ENCODE measurements around the gene GTPBP2. TPM values are rescaled to one million over a fixed set of nuclear protein-coding genes. Genes with fewer than 3 reads are reported as not detected.

GTPBP2 gene
- total and polyA plus RNA-seq, 2 of the 13 experiments (the other 11 are each of a cell fraction or from before 2014, with no cell fraction given), result 26.9 to 88.2 TPM

- intact Hi-C loops (cut with micrococcal nuclease; ENCODE audit: unreplicated experiment) (loop anchor here (10.0 kb wide), 1 partner anchor 55 kb away; no protein-coding TSS in a partner anchor), in situ Hi-C loops (cut with HindIII; ENCODE audit: extremely low pct_ligation_motif_present, low pct_unique_long_range_greater_than_20kb) (no loop called here)
- BruUV-seq (replicated peaks), result no TSS peak
- no peak overlapping the region for H3K9ac ChIP-seq (ENCODE audit: insufficient read depth, low read depth, low read length)
- WGBS (ENCODE audit: low lambda C conversion rate), result 89% methylated on average over 1 of the region's 1 CpG
- H3K9me3 ChIP-seq (ENCODE audit: low read length), result no peaks in the 10 kb centered on the region
- TF ChIP-seq MED1 (CRISPR knock-in tag; IDR thresholded peaks at IDR 0.05) (no peak), HDAC1 (CRISPR knock-in tag; IDR thresholded peaks at IDR 0.05) (no peak)
- H3K4me3 ChIP-seq (replicated peaks in 1 of 3; ENCODE audit: insufficient read depth in 1 of 3, low read depth in 2 of 3, low read length in 3 of 3), result no peak overlapping the region
- no peaks in the 10 kb centered on the region for H3K79me2 ChIP-seq (ENCODE audit: insufficient read depth, low read length)
- ChIA-PET POLR2A (no interaction called here), CTCF (ENCODE audit: low intra/inter-chr PET ratio, low total read pairs) (interaction anchor here (2.1 kb wide), 1 partner anchor 470 kb away, joined by 17 read pairs; no protein-coding TSS in a partner anchor)
- DNase-seq (ENCODE audit: low spot score), result no peak
- H3K27ac ChIP-seq (ENCODE audit: extremely low read length, insufficient read depth, low read length), result no peak overlapping the region
- no peaks in the 10 kb centered on the region for H4K20me1 ChIP-seq (ENCODE audit: insufficient read depth, low read length)
- H3K36me3 ChIP-seq (replicated peaks in 1 of 2; ENCODE audit: control insufficient read depth in 1 of 2, insufficient read depth in 2 of 2, low read length in 2 of 2), result peaks cover 13 to 66% of the 10 kb centered on the region in 2 experiments
- H3K4me2 ChIP-seq (ENCODE audit: low read depth, low read length), result no peak overlapping the region
- H2AFZ ChIP-seq (ENCODE audit: low read length), result no peak overlapping the region
- no peaks in the 10 kb centered on the region for H3K27me3 ChIP-seq (ENCODE audit: control insufficient read depth in 1 of 2, insufficient read depth in 2 of 2, low read length in 2 of 2)
- ATAC-seq, result no peak
- no peaks in the 10 kb centered on the region for H3K4me1 ChIP-seq (ENCODE audit: insufficient read depth, low read length)
- FAIRE-seq, result no peak
Measured at GRCh38 chr6:43609402-43609801, 19.7 kb downstream of the GTPBP2 start.

DNA sequence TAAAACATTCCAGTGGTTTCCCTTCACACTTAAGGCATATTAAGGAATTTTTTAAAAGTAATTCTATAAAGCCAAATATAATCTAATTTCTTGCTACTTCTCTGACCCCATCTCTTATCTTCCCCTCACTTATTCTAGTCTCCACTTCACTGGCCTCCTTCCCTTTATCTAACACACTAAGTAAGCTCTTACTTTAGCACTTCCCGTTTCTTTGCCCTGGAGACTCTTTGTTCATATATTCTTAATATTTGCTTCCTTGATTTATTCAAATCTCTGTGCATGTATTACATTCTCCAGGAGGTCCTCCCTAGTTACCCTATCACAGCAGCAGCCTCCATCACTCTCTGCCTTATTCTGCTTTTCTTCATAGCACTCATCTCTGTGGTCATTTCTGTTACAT, 20.3 kb downstream of the GTPBP2 start:
- CTCF ChIA-PET (ENCODE audit: low intra/inter-chr PET ratio, low total read pairs), result interaction anchor here (2.1 kb wide), 1 partner anchor 470 kb away, joined by 17 read pairs; no protein-coding TSS in a partner anchor

More for the DNA sequence above, 20.3 kb downstream of the GTPBP2 start:
- TF ChIP-seq ASH2L (IDR thresholded peaks at IDR 0.05; ENCODE audit: insufficient read length, low read depth, low read length) (peak; percentile 8), SMARCE1 (IDR thresholded peaks at IDR 0.05; ENCODE audit: borderline replicate concordance) (no peak)
- H3K4me2 ChIP-seq (ENCODE audit: low read depth, low read length), result no peak overlapping the region
- no peaks in the 10 kb centered on the region for H3K27me3 ChIP-seq (ENCODE audit: control insufficient read depth in 1 of 2, insufficient read depth in 2 of 2, low read length in 2 of 2)
- H2AFZ ChIP-seq (ENCODE audit: low read length), result no peak overlapping the region
- no peak overlapping the region for H3K4me3 ChIP-seq (replicated peaks in 1 of 3; ENCODE audit: insufficient read depth in 1 of 3, low read depth in 2 of 3, low read length in 3 of 3)
- H3K9me3 ChIP-seq (ENCODE audit: low read length), result no peaks in the 10 kb centered on the region
- POLR2A ChIA-PET, result interaction anchor here (1.1 to 1.2 kb wide), 2 partner anchors 20 to 470 kb away, joined by 3 to 7 read pairs; partner anchors contain the start of gene GTPBP2
- no peaks in the 10 kb centered on the region for H4K20me1 ChIP-seq (ENCODE audit: insufficient read depth, low read length)
- no TSS peak for BruUV-seq (replicated peaks)
- H3K36me3 ChIP-seq (replicated peaks in 1 of 2; ENCODE audit: control insufficient read depth in 1 of 2, insufficient read depth in 2 of 2, low read length in 2 of 2), result peaks cover 14 to 66% of the 10 kb centered on the region in 2 experiments
- no peak overlapping the region for H3K27ac ChIP-seq (ENCODE audit: extremely low read length, insufficient read depth, low read length)
- no peak overlapping the region for H3K9ac ChIP-seq (ENCODE audit: insufficient read depth, low read depth, low read length)
- DNase-seq (ENCODE audit: low spot score), result no peak
- H3K79me2 ChIP-seq (ENCODE audit: insufficient read depth, low read length), result no peaks in the 10 kb centered on the region
- intact Hi-C loops (cut with micrococcal nuclease; ENCODE audit: unreplicated experiment) (loop anchor here (1.0 to 10.0 kb wide), 2 partner anchors 56 to 470 kb away; no protein-coding TSS in a partner anchor), in situ Hi-C loops (cut with HindIII; ENCODE audit: extremely low pct_ligation_motif_present, low pct_unique_long_range_greater_than_20kb) (no loop called here)
- no peaks in the 10 kb centered on the region for H3K4me1 ChIP-seq (ENCODE audit: insufficient read depth, low read length)
- no peak for FAIRE-seq
- no peak for ATAC-seq
- 95% methylated on average over 1 of the region's 1 CpG for WGBS (ENCODE audit: low lambda C conversion rate)
